Peyer's patch (tissue), 4 donors: Measurements from ENCODE around the gene CCDC184.

Experiments
- POLR2A ChIP-seq, 2 donors: fragments of 450-650 bp; IDR thresholded peaks; one replicate each; pipeline ENCODE4 v1.5.1; 2017; ENCODE audit warnings: antibody characterized with exemption in 2 of 2, mild to moderate bottlenecking in 2 of 2, moderate library complexity in 2 of 2
- TF ChIP-seq, protein P1 (sequence below), 6 experiments: fragments of 450-650 bp in 4 of 6; fragments of 200-600 bp in 2 of 6; sonication (generic) in 1 of 6; IDR thresholded peaks; one replicate each; pipeline ENCODE4 v1.5.1; 2017 to 2019; ENCODE audit warnings: antibody characterized with exemption in 6 of 6, mild to moderate bottlenecking in 3 of 6, moderate library complexity in 1 of 6

GRCh38 chr12:48183876-48184548 is 568 bp downstream of the CCDC184 start:
- TF ChIP-seq POLR2A (IDR thresholded peaks at IDR 0.05) = no peak
- TF ChIP-seq, protein P1, sequence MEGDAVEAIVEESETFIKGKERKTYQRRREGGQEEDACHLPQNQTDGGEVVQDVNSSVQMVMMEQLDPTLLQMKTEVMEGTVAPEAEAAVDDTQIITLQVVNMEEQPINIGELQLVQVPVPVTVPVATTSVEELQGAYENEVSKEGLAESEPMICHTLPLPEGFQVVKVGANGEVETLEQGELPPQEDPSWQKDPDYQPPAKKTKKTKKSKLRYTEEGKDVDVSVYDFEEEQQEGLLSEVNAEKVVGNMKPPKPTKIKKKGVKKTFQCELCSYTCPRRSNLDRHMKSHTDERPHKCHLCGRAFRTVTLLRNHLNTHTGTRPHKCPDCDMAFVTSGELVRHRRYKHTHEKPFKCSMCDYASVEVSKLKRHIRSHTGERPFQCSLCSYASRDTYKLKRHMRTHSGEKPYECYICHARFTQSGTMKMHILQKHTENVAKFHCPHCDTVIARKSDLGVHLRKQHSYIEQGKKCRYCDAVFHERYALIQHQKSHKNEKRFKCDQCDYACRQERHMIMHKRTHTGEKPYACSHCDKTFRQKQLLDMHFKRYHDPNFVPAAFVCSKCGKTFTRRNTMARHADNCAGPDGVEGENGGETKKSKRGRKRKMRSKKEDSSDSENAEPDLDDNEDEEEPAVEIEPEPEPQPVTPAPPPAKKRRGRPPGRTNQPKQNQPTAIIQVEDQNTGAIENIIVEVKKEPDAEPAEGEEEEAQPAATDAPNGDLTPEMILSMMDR (IDR thresholded peaks at IDR 0.05) = no peak
